HG02943 (cell line): ENCODE data around the gene EFNA4.
"Not testable (repeated sequence)": the region's sequence is repeated elsewhere in the genome, so short reads cannot be mapped to it uniquely, and the experiment has no call there.

Experiments
- ATAC-seq: cut with Tn5 transposase; IDR thresholded peaks from one replicate; pipeline ENCODE4 v1.9.1; 2021; ENCODE audit warnings: mild to moderate bottlenecking, low read depth, moderate library complexity; ENCODE audit not compliant: unreplicated experiment

EFNA4 gene

DNA sequence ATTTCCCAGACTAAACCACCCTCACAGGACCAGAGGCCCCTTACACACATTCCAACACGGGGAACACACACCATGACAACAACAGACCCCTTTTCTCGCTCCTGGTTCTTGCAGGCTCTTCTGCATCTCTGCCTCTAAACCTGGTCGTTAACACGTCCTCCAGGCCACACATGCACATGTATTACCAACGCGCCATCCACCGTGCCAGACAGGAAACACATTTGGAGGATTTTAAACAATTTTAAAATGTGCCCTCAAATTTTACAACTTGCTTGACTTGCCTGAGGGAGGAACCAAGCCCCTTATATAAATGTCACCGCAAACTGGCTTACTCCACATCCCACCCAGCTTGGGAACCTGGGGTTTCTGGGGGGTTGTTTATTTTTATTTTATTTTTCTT lies 47.3 kb downstream of the EFNA4 start:
- no peak for ATAC-seq

DNA sequence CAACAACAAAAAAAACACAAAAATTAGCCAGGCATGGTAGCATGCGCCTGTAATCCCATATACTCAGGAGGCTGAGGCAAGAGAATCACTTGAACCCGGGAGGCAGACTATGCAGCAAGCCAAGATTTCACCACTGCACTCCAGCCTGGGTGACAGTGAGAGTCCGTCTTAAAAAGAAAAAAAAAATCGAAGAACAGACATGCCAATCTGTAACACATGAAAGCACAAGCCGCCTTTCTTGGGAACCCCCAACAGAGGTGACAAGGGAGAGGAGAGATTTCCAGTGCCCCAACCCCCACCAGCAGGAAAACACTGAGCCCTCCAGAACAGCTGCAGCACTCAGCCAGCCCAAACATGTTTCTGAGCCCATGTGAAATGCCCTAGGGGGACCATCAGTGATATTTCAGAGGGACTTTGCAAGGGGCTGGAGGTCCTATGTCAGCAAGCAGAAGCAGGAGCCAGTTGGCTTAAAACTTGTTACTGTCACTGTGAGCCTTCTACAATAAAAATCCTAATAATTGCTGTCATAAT lies 50.0 kb downstream of the EFNA4 start:
- no peak for ATAC-seq

DNA sequence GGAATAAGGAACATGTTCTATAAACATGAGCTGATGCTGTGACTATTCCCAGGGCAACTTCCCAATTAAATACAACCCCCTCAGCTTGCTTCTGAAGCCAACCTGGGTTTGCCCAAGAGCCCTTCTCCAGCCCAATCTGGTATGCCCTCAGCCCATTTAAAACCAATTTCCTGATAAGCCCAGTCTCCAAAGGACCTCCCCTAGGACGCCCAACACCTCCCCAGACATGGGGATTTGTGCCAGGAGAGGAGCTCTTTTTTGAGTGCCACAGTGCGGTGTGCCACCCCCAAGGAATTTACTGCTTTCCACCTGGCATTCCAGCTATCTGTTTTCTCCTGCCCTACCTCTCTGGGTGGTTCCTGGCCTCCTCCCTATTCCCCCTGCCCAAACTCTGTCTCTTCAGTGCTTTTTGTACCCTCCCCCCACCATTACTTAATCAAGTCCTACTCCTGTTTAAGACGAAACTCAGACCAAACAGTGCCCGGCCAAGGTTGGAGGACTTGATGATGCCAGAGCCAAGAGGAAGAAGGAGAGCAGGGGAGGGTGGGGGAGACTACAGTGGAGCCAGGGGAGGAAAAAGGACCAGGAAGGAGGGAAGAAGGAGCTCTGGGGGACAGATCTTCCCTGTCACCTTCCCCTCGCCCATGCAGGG lies 52.7 kb downstream of the EFNA4 start:
- ATAC-seq: no peak

DNA sequence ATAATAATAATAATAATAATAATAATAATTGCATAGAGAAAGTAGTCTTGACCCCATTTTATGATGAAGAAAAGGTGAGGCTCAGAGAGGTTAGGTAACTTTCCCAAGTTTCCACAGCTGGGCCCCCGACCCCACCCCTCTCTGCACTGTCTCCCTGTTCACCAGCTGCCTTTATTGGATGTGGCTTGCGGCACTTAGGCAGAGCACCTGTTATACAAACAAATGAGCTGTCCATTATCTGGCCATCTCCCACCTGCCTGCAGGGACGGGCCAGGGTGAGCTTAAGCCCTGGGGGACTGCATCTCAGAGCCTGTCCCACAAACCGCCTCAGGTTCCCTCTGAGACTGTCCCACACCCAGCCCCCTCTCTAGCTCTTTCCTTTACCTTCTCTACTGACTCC lies 54.1 kb downstream of the EFNA4 start:
- ATAC-seq: no peak

DNA sequence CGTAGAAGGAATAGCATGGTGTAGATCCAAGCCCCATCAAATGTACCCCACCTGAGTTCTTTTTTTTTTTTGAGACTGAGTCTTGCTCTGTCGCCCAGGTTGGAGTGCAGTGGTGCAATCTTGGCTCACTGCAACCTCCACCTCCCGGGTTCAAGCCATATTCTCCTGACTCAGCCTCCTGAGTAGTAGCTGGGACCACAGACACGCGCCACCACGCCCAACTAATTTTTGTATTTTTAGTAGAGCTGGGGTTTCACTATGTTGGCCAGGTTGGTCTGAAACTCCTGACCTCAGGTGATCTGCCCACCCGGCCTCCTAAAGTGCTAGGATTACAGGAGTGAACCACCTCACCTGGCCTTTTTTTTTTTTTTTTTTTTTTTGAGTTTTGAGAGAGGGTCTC lies 54.5 kb downstream of the EFNA4 start:
- not testable (repeated sequence) for ATAC-seq
